K562 (cell line): ENCODE results near the gene MAPT. TPM values are rescaled to one million over a fixed set of nuclear protein-coding genes. Genes with fewer than 3 reads are reported as not detected.

Experiments
- ATAC-seq: fragments of 200-7000 bp; cut with Tn5 transposase; 3 replicates; pipeline ENCODE4 v1.9.1; 2020; ENCODE audit warnings: moderate library complexity
- BruUV-seq: library from RNA; stranded (reverse); fragments of 400-500 nt; replicated peaks from 2 replicates; lab custom pipeline; 2021; lab: Mats Ljungman, UMichigan
- CTCF ChIA-PET: fragments of 300-600 bp; formaldehyde crosslinking; extraction: SDS; loops from one replicate; lab custom pipeline; 2021; ENCODE audit warnings: low intra/inter-chr PET ratio; lab: Yijun Ruan, JAX
- POLR2A ChIA-PET: fragments of 300-600, 350-650 bp; sonication (Branson Sonifier 250); formaldehyde crosslinking; extraction: SDS; loops from one replicate; lab custom pipeline; 2021; ENCODE audit warnings: antibody characterized with exemption, inconsistent platforms; lab: Yijun Ruan, JAX
- DNase-seq, 4 experiments: peaks; one replicate each; pipeline versions ENCODE4 v3.0.0 to v3.0.0-alpha.2; 2011 to 2018; ENCODE audit warnings: low spot score in 3 of 4, mixed read lengths in 3 of 4; ENCODE audit errors: extremely low read depth in 1 of 4
- FAIRE-seq: peaks from 2 replicates; lab custom pipeline; 2011; peaks lifted over from hg19 to GRCh38; lab: Jason Lieb, UNC
- H2AFZ ChIP-seq: 2 replicates; pipeline ENCODE4 v1.6.0; 2011; ENCODE audit warnings: low read depth, low read length, control low read depth, inconsistent platforms
- H3K27ac ChIP-seq: fragments of 200-600 bp; 3 replicates; pipeline ENCODE4 v1.8.0; 2011; ENCODE audit warnings: low read depth, mild to moderate bottlenecking, control low read depth, inconsistent platforms, low read length, moderate library complexity, mixed read lengths; ENCODE audit errors: extremely low read depth
- H3K27me3 ChIP-seq, 2 experiments: fragments of 300-600 bp in 1 of 2; 2 replicates in 1 of 2; 3 replicates in 1 of 2; pipeline versions ENCODE4 v1.6.0 to v1.8.0; 2011; ENCODE audit warnings: inconsistent platforms in 2 of 2, low read length in 2 of 2, mild to moderate bottlenecking in 1 of 2, mixed read lengths in 1 of 2, moderate library complexity in 1 of 2; ENCODE audit not compliant: control insufficient read depth in 2 of 2, insufficient read depth in 2 of 2
- H3K36me3 ChIP-seq: fragments of 300-600 bp; 3 replicates; pipeline ENCODE4 v1.8.0; 2011; ENCODE audit warnings: mild to moderate bottlenecking, low read length, inconsistent platforms; ENCODE audit not compliant: control insufficient read depth, insufficient read depth
- H3K4me1 ChIP-seq, 2 experiments: fragments of 200-600 bp in 1 of 2; replicated peaks in 1 of 2; 2 replicates in 1 of 2; 3 replicates in 1 of 2; pipeline versions ENCODE4 v1.5.1 to v1.8.0; 2011; ENCODE audit warnings: inconsistent platforms in 2 of 2, low read length in 2 of 2, mild to moderate bottlenecking in 1 of 2, mixed read lengths in 1 of 2, moderate library complexity in 1 of 2; ENCODE audit not compliant: control insufficient read depth in 2 of 2, insufficient read depth in 2 of 2
- H3K4me2 ChIP-seq: 2 replicates; pipeline ENCODE4 v1.6.1; 2011; ENCODE audit warnings: low read length, control low read depth, inconsistent platforms, mixed read lengths; ENCODE audit not compliant: insufficient read depth
- H3K4me3 ChIP-seq: fragments of 200-600 bp; sonication (generic), shearing (Covaris generic); 2 replicates; pipeline ENCODE4 v1.5.1; 2016; ENCODE audit warnings: control low read depth, inconsistent platforms
- H3K79me2 ChIP-seq: fragments of 200-600 bp; 3 replicates; pipeline ENCODE4 v1.8.0; 2011; ENCODE audit warnings: low read length, inconsistent platforms; ENCODE audit not compliant: control insufficient read depth, insufficient read depth
- H3K9ac ChIP-seq, 2 experiments: 2 replicates each; pipeline versions ENCODE4 v1.6.0 to v1.6.1; 2011; ENCODE audit warnings: low read depth in 2 of 2, low read length in 2 of 2, control low read depth in 1 of 2, inconsistent platforms in 1 of 2, mild to moderate bottlenecking in 1 of 2, mixed read lengths in 1 of 2; ENCODE audit not compliant: insufficient read depth in 1 of 2
- H3K9me1 ChIP-seq: one replicate; pipeline ENCODE4 v1.6.0; 2011; ENCODE audit warnings: inconsistent platforms, mild to moderate bottlenecking, low read length, moderate library complexity; ENCODE audit not compliant: control insufficient read depth, insufficient read depth
- H3K9me3 ChIP-seq: replicated peaks from 2 replicates; pipeline ENCODE4 v1.5.1; 2011; ENCODE audit warnings: low read depth, low read length, inconsistent platforms; ENCODE audit not compliant: control insufficient read depth, insufficient read depth
- H4K20me1 ChIP-seq: replicated peaks from 2 replicates; pipeline ENCODE4 v1.6.1; 2011; ENCODE audit warnings: low read length, inconsistent platforms, mixed read lengths; ENCODE audit not compliant: control insufficient read depth, insufficient read depth
- CBX2 ChIP-seq: fragments of 200-600 bp; sonication (generic); IDR thresholded peaks from one replicate; pipeline ENCODE4 v1.6.1; 2012; ENCODE audit warnings: mild to moderate bottlenecking, low read length, inconsistent platforms; ENCODE audit not compliant: insufficient read depth, poor library complexity, severe bottlenecking
- ETV1 ChIP-seq: fragments of 450-650 bp; conservative IDR thresholded peaks from 2 replicates; pipeline ENCODE4 v1.6.1; 2016; ENCODE audit warnings: missing genetic modification characterization, control low read depth, low read depth, missing compliant biosample characterization
- EZH2 ChIP-seq: IDR thresholded peaks from 2 replicates; pipeline ENCODE4 v1.6.1; 2012; ENCODE audit warnings: low read depth, mild to moderate bottlenecking, inconsistent platforms, low read length, borderline replicate concordance
- HNRNPLL ChIP-seq: fragments of 200-400 bp; formaldehyde crosslinking; IDR thresholded peaks from 2 replicates; pipeline ENCODE4 v1.6.1; 2017; ENCODE audit warnings: low read length, low read depth, mild to moderate bottlenecking; ENCODE audit not compliant: poor library complexity, severe bottlenecking
- KAT7 ChIP-seq: sonication (generic); formaldehyde crosslinking; IDR thresholded peaks from 2 replicates; pipeline ENCODE4 v1.8.0; 2022; ENCODE audit warnings: missing genetic modification reagents, mild to moderate bottlenecking, borderline replicate concordance
- MAZ ChIP-seq, 2 experiments: fragments of 450-650 bp in 1 of 2; sonication (generic) in 1 of 2; formaldehyde crosslinking; IDR thresholded peaks in 1 of 2; conservative IDR thresholded peaks in 1 of 2; 2 replicates each; pipeline versions ENCODE4 v1.4.0 to v1.5.0; 2020; ENCODE audit warnings: mild to moderate bottlenecking in 1 of 2, missing genetic modification reagents in 1 of 2
- SIN3A ChIP-seq, 2 experiments: fragments of 150-350 bp in 1 of 2; IDR thresholded peaks; 2 replicates each; pipeline ENCODE4 v1.6.1; 2011 to 2016; ENCODE audit warnings: borderline replicate concordance in 2 of 2, low read depth in 2 of 2, low read length in 2 of 2, mild to moderate bottlenecking in 2 of 2, moderate library complexity in 2 of 2; ENCODE audit not compliant: control insufficient read depth in 1 of 2
- USF1 ChIP-seq: sonication (generic); formaldehyde crosslinking; IDR thresholded peaks from 2 replicates; pipeline ENCODE4 v1.9.0; 2022; ENCODE audit warnings: mild to moderate bottlenecking, missing genetic modification reagents
- ZNF274 ChIP-seq: IDR thresholded peaks from 2 replicates; pipeline ENCODE4 v1.6.1; 2011; ENCODE audit warnings: low read depth, mild to moderate bottlenecking, low read length, moderate library complexity, borderline replicate concordance
- ZNF398 ChIP-seq: fragments of 250-450 bp; sonication (Bioruptor Pico); IDR thresholded peaks from 2 replicates; pipeline ENCODE4 v1.8.0; 2021; ENCODE audit warnings: moderate library complexity, mild to moderate bottlenecking, inconsistent platforms
- WGBS: fragments of 100-300 bp; shearing (Covaris generic); methylation state at CpG from one replicate; pipeline ENCODE4 v1.1.6; 2016; ENCODE audit warnings: low coverage, mixed read lengths; ENCODE audit not compliant: insufficient coverage; ENCODE audit errors: missing lambda C conversion rate; 5-methylcytosine and 5-hydroxymethylcytosine counted together
- in situ Hi-C: fragments of 300-500 bp; cut with MboI; formaldehyde crosslinking; loops from 4 replicates; pipeline ENCODE4 v1.15.0; 2018; ENCODE audit warnings: inconsistent platforms, mixed read lengths
- intact Hi-C: fragments of 100-400 bp; cut with micrococcal nuclease; formaldehyde crosslinking; loops from 2 replicates; pipeline ENCODE4 v1.14.2; 2022
- polyA plus RNA-seq, 8 experiments: library from polyadenylated mRNA; depleted of rRNA in 4 of 8; stranded (reverse) in 5 of 8; unstranded in 3 of 8; fragments of >200 nt; fragmentation: Nextera tagmentation in 2 of 8; fragmentation: Illumina TruSeq in 1 of 8; extraction: Ambion mirVana in 2 of 8; extraction: Trizol in 1 of 8; gene quantifications; 2 replicates each; pipeline versions ENCODE4 v1.2.1 to v1.2.3, GENCODE V29; 2011 to 2014; ENCODE audit warnings: inconsistent platforms in 1 of 8, missing spikeins in 1 of 8
- total RNA-seq, 7 experiments: library from RNA; depleted of rRNA in 6 of 7; stranded (reverse); fragments of >200 nt in 6 of 7; fragmentation: Illumina TruSeq in 2 of 7; extraction: Trizol in 2 of 7; gene quantifications; 2 replicates each; pipeline versions ENCODE4 v1.2.1 to v1.2.3, GENCODE V29; 2011 to 2021; ENCODE audit warnings: low replicate concordance in 1 of 7
- TF ChIP-seq, protein P1 (sequence below): fragments of 250-450 bp; sonication (Bioruptor Pico); IDR thresholded peaks from 2 replicates; pipeline ENCODE4 v1.8.0; 2022; ENCODE audit warnings: inconsistent platforms, mild to moderate bottlenecking, moderate library complexity, borderline replicate concordance
- TF ChIP-seq, protein P2 (sequence below), 2 experiments: fragments of 450-650 bp; IDR thresholded peaks; 2 replicates each; pipeline ENCODE4 v1.6.1; 2016
- TF ChIP-seq, protein P3 (sequence below), 2 experiments: IDR thresholded peaks; 2 replicates each; pipeline ENCODE4 v1.6.1; 2012; ENCODE audit warnings: improper control_type of control experiment in 2 of 2, low read depth in 2 of 2, low read length in 2 of 2, borderline replicate concordance in 1 of 2

Gene MAPT
- total and polyA plus RNA-seq, 9 of the 15 experiments (the other 6 are each of a cell fraction or from before 2014, with no cell fraction given), result 0.04 to 1.1 (median 0.36) TPM

DNA sequence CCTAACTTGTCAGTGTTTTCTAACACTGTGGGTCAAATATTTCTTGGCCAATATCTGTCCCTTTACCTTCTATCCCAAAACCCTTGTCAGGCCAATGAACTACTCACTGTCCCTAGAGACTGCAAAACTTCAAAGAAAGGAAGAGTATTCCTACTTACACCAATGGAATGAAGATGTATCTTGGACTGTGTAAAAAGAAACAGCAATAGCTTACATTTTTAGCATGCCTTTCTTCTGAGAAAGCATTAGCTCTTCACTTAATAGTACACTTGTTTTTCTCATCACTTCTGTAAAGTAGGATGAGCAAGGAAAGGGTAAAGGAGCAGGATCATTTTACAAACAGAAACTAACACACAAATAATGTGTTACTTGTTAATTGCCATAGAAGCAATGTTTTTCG is 178.6 kb downstream of the MAPT start:
- Histone ChIP-seq H3K4me3 (no peak overlapping the region), H3K9me1 (no peaks in the 10 kb centered on the region), H4K20me1 (no peaks in the 10 kb centered on the region), H3K4me1 (peaks cover 8 to 10% of the 10 kb centered on the region in 2 experiments; a peak in 4 of 5 replicates), H3K9me3 (no peaks in the 10 kb centered on the region), H3K79me2 (peaks cover 76% of the 10 kb centered on the region), H2AFZ (no peak overlapping the region), H3K4me2 (no peak overlapping the region), H3K27me3 (no peaks in the 10 kb centered on the region), H3K36me3 (peaks cover 26% of the 10 kb centered on the region), H3K27ac (no peak overlapping the region), H3K9ac (no peak overlapping the region)
- in situ Hi-C loops (no loop called here), intact Hi-C loops (no loop called here)
- FAIRE-seq (no peak), DNase-seq (no peak), ATAC-seq (no peak)
- ChIA-PET POLR2A (interaction anchor here (0.6 kb wide), 1 partner anchor 44 kb away, joined by 3 read pairs; no protein-coding TSS in a partner anchor), CTCF (no interaction called here)
- WGBS, result 100% methylated on average over 1 of the region's 1 CpG
- no TSS peak for BruUV-seq
- TF ChIP-seq HNRNPLL, result no peak
- TF ChIP-seq, protein P1, sequence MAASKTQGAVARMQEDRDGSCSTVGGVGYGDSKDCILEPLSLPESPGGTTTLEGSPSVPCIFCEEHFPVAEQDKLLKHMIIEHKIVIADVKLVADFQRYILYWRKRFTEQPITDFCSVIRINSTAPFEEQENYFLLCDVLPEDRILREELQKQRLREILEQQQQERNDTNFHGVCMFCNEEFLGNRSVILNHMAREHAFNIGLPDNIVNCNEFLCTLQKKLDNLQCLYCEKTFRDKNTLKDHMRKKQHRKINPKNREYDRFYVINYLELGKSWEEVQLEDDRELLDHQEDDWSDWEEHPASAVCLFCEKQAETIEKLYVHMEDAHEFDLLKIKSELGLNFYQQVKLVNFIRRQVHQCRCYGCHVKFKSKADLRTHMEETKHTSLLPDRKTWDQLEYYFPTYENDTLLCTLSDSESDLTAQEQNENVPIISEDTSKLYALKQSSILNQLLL (CRISPR knock-in tag), result no peak
- no peak for TF ChIP-seq USF1
- TF ChIP-seq CBX2, result no peak
- TF ChIP-seq ETV1 (tag), result no peak
- TF ChIP-seq ZNF274, result no peak
- TF ChIP-seq, protein P2, sequence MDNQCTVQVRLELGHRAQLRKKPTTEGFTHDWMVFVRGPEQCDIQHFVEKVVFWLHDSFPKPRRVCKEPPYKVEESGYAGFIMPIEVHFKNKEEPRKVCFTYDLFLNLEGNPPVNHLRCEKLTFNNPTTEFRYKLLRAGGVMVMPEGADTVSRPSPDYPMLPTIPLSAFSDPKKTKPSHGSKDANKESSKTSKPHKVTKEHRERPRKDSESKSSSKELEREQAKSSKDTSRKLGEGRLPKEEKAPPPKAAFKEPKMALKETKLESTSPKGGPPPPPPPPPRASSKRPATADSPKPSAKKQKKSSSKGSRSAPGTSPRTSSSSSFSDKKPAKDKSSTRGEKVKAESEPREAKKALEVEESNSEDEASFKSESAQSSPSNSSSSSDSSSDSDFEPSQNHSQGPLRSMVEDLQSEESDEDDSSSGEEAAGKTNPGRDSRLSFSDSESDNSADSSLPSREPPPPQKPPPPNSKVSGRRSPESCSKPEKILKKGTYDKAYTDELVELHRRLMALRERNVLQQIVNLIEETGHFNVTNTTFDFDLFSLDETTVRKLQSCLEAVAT (IDR thresholded peaks at IDR 0.05), result no peak
- no peak for TF ChIP-seq KAT7 (CRISPR knock-in tag)
- TF ChIP-seq ZNF398 (CRISPR knock-in tag), result no peak
- no peak for TF ChIP-seq SIN3A (IDR thresholded peaks at IDR 0.05; ENCODE audit: borderline replicate concordance in 2 of 2, control insufficient read depth in 1 of 2, low read depth in 2 of 2, low read length in 2 of 2)
- no peak for TF ChIP-seq EZH2
- TF ChIP-seq, protein P3, sequence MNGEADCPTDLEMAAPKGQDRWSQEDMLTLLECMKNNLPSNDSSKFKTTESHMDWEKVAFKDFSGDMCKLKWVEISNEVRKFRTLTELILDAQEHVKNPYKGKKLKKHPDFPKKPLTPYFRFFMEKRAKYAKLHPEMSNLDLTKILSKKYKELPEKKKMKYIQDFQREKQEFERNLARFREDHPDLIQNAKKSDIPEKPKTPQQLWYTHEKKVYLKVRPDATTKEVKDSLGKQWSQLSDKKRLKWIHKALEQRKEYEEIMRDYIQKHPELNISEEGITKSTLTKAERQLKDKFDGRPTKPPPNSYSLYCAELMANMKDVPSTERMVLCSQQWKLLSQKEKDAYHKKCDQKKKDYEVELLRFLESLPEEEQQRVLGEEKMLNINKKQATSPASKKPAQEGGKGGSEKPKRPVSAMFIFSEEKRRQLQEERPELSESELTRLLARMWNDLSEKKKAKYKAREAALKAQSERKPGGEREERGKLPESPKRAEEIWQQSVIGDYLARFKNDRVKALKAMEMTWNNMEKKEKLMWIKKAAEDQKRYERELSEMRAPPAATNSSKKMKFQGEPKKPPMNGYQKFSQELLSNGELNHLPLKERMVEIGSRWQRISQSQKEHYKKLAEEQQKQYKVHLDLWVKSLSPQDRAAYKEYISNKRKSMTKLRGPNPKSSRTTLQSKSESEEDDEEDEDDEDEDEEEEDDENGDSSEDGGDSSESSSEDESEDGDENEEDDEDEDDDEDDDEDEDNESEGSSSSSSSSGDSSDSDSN (IDR thresholded peaks at IDR 0.05; ENCODE audit: borderline replicate concordance in 1 of 2, low read depth in 2 of 2, low read length in 2 of 2), result no peak
- no peak for TF ChIP-seq MAZ (CRISPR knock-in tag; conservative IDR thresholded peaks at IDR 0.05 in 1 of 2, IDR thresholded peaks at IDR 0.05 in 1 of 2)
